GM23338 (cell line): ENCODE data around the gene ADGRL3. TPM values are rescaled to one million over a fixed set of nuclear protein-coding genes. Genes with fewer than 3 reads are reported as not detected.

ENCODE experiments used
- ATAC-seq: fragments of 200-7000 bp; cut with Tn5 transposase; 3 replicates; pipeline ENCODE4 v1.9.1; 2020
- DNase-seq: peaks from one replicate; pipeline ENCODE4 v3.0.0-alpha.2; 2015; ENCODE audit warnings: low spot score
- H2AFZ ChIP-seq: fragments of 200-600 bp; sonication (generic); 2 replicates; pipeline ENCODE4 v1.8.0; 2016; ENCODE audit warnings: antibody characterized with exemption, mild to moderate bottlenecking, moderate library complexity
- H3F3A ChIP-seq: fragments of 200-600 bp; sonication (generic); replicated peaks from 2 replicates; pipeline ENCODE4 v1.8.0; 2017; ENCODE audit warnings: antibody characterized with exemption, mixed run types, low read depth
- H3K27ac ChIP-seq: fragments of 200-600 bp; sonication (generic); 2 replicates; pipeline ENCODE4 v1.6.1; 2016; ENCODE audit warnings: low read depth
- H3K27me3 ChIP-seq: fragments of 200-600 bp; sonication (generic); 2 replicates; pipeline ENCODE4 v1.8.0; 2016; ENCODE audit warnings: mild to moderate bottlenecking, mixed run types, moderate library complexity; ENCODE audit not compliant: insufficient read depth
- H3K36me3 ChIP-seq: fragments of 200-600 bp; sonication (generic); 2 replicates; pipeline ENCODE4 v1.8.0; 2016; ENCODE audit warnings: mild to moderate bottlenecking; ENCODE audit not compliant: insufficient read depth
- H3K4me1 ChIP-seq: fragments of 200-600 bp; sonication (generic); 2 replicates; pipeline ENCODE4 v1.8.0; 2016; ENCODE audit warnings: mild to moderate bottlenecking, moderate library complexity; ENCODE audit not compliant: insufficient read depth
- H3K4me2 ChIP-seq: fragments of 200-600 bp; sonication (generic); 2 replicates; pipeline ENCODE4 v1.7.1; 2017; ENCODE audit warnings: mixed run types
- H3K4me3 ChIP-seq: fragments of 200-600 bp; sonication (generic); 2 replicates; pipeline ENCODE4 v1.6.1; 2016; ENCODE audit warnings: mixed run types
- H3K79me2 ChIP-seq: fragments of 200-600 bp; sonication (generic); replicated peaks from 2 replicates; pipeline ENCODE4 v1.8.0; 2017; ENCODE audit warnings: mild to moderate bottlenecking; ENCODE audit not compliant: insufficient read depth
- H3K9me2 ChIP-seq: fragments of 200-600 bp; sonication (generic); 2 replicates; pipeline ENCODE4 v1.8.0; 2017; ENCODE audit not compliant: insufficient read depth
- H4K20me1 ChIP-seq: fragments of 200-600 bp; sonication (generic); replicated peaks from 2 replicates; pipeline ENCODE4 v1.8.0; 2017; ENCODE audit warnings: mild to moderate bottlenecking; ENCODE audit not compliant: insufficient read depth
- H3K27ac Mint-ChIP-seq: 2 replicates; pipeline ENCODE4 v1.8.0; 2020; ENCODE audit warnings: inconsistent platforms, mild to moderate bottlenecking, moderate library complexity, mixed read lengths
- H3K27me3 Mint-ChIP-seq: 3 replicates; pipeline ENCODE4 v1.8.0; 2022; ENCODE audit warnings: low read depth, mild to moderate bottlenecking, moderate library complexity, mixed read lengths, inconsistent platforms; ENCODE audit not compliant: insufficient read depth, poor library complexity
- H3K36me3 Mint-ChIP-seq: 3 replicates; pipeline ENCODE4 v1.8.0; 2021; ENCODE audit warnings: low read depth, mild to moderate bottlenecking, inconsistent platforms, moderate library complexity, mixed read lengths
- H3K4me1 Mint-ChIP-seq: 3 replicates; pipeline ENCODE4 v1.8.0; 2020; ENCODE audit warnings: mild to moderate bottlenecking, inconsistent platforms, mixed read lengths
- H3K4me3 Mint-ChIP-seq: 3 replicates; pipeline ENCODE4 v1.8.0; 2021; ENCODE audit warnings: moderate library complexity, mild to moderate bottlenecking, inconsistent platforms, mixed read lengths
- H3K9me3 Mint-ChIP-seq: 3 replicates; pipeline ENCODE4 v1.8.0; 2020; ENCODE audit warnings: moderate library complexity, mild to moderate bottlenecking, inconsistent platforms, mixed read lengths
- ZNF114 ChIP-seq: fragments of 250-450 bp; sonication (Bioruptor Pico); IDR thresholded peaks from 2 replicates; pipeline ENCODE4 v1.5.0; 2020; ENCODE audit warnings: mild to moderate bottlenecking, moderate library complexity
- ZNF331 ChIP-seq: fragments of 250-450 bp; sonication (Bioruptor Pico); IDR thresholded peaks from 2 replicates; pipeline ENCODE4 v1.5.0; 2020; ENCODE audit warnings: low read depth, mild to moderate bottlenecking, moderate library complexity
- ZNF462 ChIP-seq: fragments of 250-450 bp; sonication (Bioruptor Pico); IDR thresholded peaks from 2 replicates; pipeline ENCODE4 v1.5.0; 2020; ENCODE audit warnings: mild to moderate bottlenecking, moderate library complexity
- polyA plus RNA-seq: library from polyadenylated mRNA; unstranded; fragments of >200 nt; fragmentation: Nextera tagmentation; extraction: Ambion mirVana; gene quantifications from 2 replicates; pipeline ENCODE4 v1.2.1, GENCODE V29; 2016
- total RNA-seq: library from RNA; depleted of rRNA; stranded (reverse); fragments of >200 nt; shearing (Covaris generic); gene quantifications from 2 replicates; pipeline ENCODE4 v1.2.3, GENCODE V29; 2014

The ADGRL3 gene
- total and polyA plus RNA-seq, 2 experiments from 2014 or later: 9.7 to 16.5 TPM

- TF ChIP-seq ZNF462 (CRISPR knock-in tag): no peak
- TF ChIP-seq ZNF114 (CRISPR knock-in tag): no peak
- TF ChIP-seq ZNF331 (CRISPR knock-in tag): no peak
These were observed 227.8 kb downstream of the ADGRL3 start (continued) for GRCh38 chr4:61427818-61428495.

GRCh38 chr4:61428950-61429349 lies 228.8 kb downstream of the ADGRL3 start:
- ATAC-seq (no peak), DNase-seq (no peak)
- H3K27me3 Mint-ChIP-seq: peaks cover 9% of the 10 kb centered on the region
- Histone ChIP-seq H3K79me2 (no peaks in the 10 kb centered on the region), H3K27me3 (no peaks in the 10 kb centered on the region), H3K36me3 (no peaks in the 10 kb centered on the region), H3K4me3 (no peak overlapping the region), H3K4me1 (no peaks in the 10 kb centered on the region), H3K27ac (no peak overlapping the region), H3K9me2 (peaks cover 24% of the 10 kb centered on the region; the same call in 1 of the 2 replicates), H4K20me1 (no peaks in the 10 kb centered on the region), H2AFZ (no peak overlapping the region), H3K4me2 (no peak overlapping the region), H3F3A (no peaks in the 10 kb centered on the region)
- peaks cover 18% of the 10 kb centered on the region for H3K36me3 Mint-ChIP-seq
- H3K27ac Mint-ChIP-seq: no peak overlapping the region
- no peaks in the 10 kb centered on the region; the same call in 2 of the 3 replicates for H3K9me3 Mint-ChIP-seq
- no peak overlapping the region for H3K4me3 Mint-ChIP-seq
- no peak for TF ChIP-seq ZNF462 (CRISPR knock-in tag)
- H3K4me1 Mint-ChIP-seq: no peaks in the 10 kb centered on the region; the same call in 2 of the 3 replicates
